Measurements from ENCODE around the gene ZNF565.
"Not testable (repeated sequence)": the region's sequence is repeated elsewhere in the genome, so short reads cannot be mapped to it uniquely, and the experiment has no call there.

- TF ChIP-seq CTCF, POLR2A (IDR thresholded peaks at IDR 0.05): not testable (repeated sequence)
Measured at GRCh38 chr19:36179077-36179476, 35.4 kb downstream of the ZNF565 start.
